GM23338 (cell line): Measurements from ENCODE around the gene MYO16. TPM values are rescaled to one million over a fixed set of nuclear protein-coding genes. Genes with fewer than 3 reads are reported as not detected.

Source experiments
- ATAC-seq: fragments of 200-7000 bp; cut with Tn5 transposase; 3 replicates; pipeline ENCODE4 v1.9.1; 2020
- DNase-seq: peaks from one replicate; pipeline ENCODE4 v3.0.0-alpha.2; 2015; ENCODE audit warnings: low spot score
- H2AFZ ChIP-seq: fragments of 200-600 bp; sonication (generic); 2 replicates; pipeline ENCODE4 v1.8.0; 2016; ENCODE audit warnings: antibody characterized with exemption, mild to moderate bottlenecking, moderate library complexity
- H3F3A ChIP-seq: fragments of 200-600 bp; sonication (generic); replicated peaks from 2 replicates; pipeline ENCODE4 v1.8.0; 2017; ENCODE audit warnings: antibody characterized with exemption, mixed run types, low read depth
- H3K27ac ChIP-seq: fragments of 200-600 bp; sonication (generic); 2 replicates; pipeline ENCODE4 v1.6.1; 2016; ENCODE audit warnings: low read depth
- H3K27me3 ChIP-seq: fragments of 200-600 bp; sonication (generic); 2 replicates; pipeline ENCODE4 v1.8.0; 2016; ENCODE audit warnings: mild to moderate bottlenecking, mixed run types, moderate library complexity; ENCODE audit not compliant: insufficient read depth
- H3K36me3 ChIP-seq: fragments of 200-600 bp; sonication (generic); 2 replicates; pipeline ENCODE4 v1.8.0; 2016; ENCODE audit warnings: mild to moderate bottlenecking; ENCODE audit not compliant: insufficient read depth
- H3K4me1 ChIP-seq: fragments of 200-600 bp; sonication (generic); 2 replicates; pipeline ENCODE4 v1.8.0; 2016; ENCODE audit warnings: mild to moderate bottlenecking, moderate library complexity; ENCODE audit not compliant: insufficient read depth
- H3K4me2 ChIP-seq: fragments of 200-600 bp; sonication (generic); 2 replicates; pipeline ENCODE4 v1.7.1; 2017; ENCODE audit warnings: mixed run types
- H3K4me3 ChIP-seq: fragments of 200-600 bp; sonication (generic); 2 replicates; pipeline ENCODE4 v1.6.1; 2016; ENCODE audit warnings: mixed run types
- H3K79me2 ChIP-seq: fragments of 200-600 bp; sonication (generic); replicated peaks from 2 replicates; pipeline ENCODE4 v1.8.0; 2017; ENCODE audit warnings: mild to moderate bottlenecking; ENCODE audit not compliant: insufficient read depth
- H3K9me2 ChIP-seq: fragments of 200-600 bp; sonication (generic); 2 replicates; pipeline ENCODE4 v1.8.0; 2017; ENCODE audit not compliant: insufficient read depth
- H4K20me1 ChIP-seq: fragments of 200-600 bp; sonication (generic); replicated peaks from 2 replicates; pipeline ENCODE4 v1.8.0; 2017; ENCODE audit warnings: mild to moderate bottlenecking; ENCODE audit not compliant: insufficient read depth
- H3K27ac Mint-ChIP-seq: 2 replicates; pipeline ENCODE4 v1.8.0; 2020; ENCODE audit warnings: inconsistent platforms, mild to moderate bottlenecking, moderate library complexity, mixed read lengths
- H3K27me3 Mint-ChIP-seq: 3 replicates; pipeline ENCODE4 v1.8.0; 2022; ENCODE audit warnings: low read depth, mild to moderate bottlenecking, moderate library complexity, mixed read lengths, inconsistent platforms; ENCODE audit not compliant: insufficient read depth, poor library complexity
- H3K36me3 Mint-ChIP-seq: 3 replicates; pipeline ENCODE4 v1.8.0; 2021; ENCODE audit warnings: low read depth, mild to moderate bottlenecking, inconsistent platforms, moderate library complexity, mixed read lengths
- H3K4me1 Mint-ChIP-seq: 3 replicates; pipeline ENCODE4 v1.8.0; 2020; ENCODE audit warnings: mild to moderate bottlenecking, inconsistent platforms, mixed read lengths
- H3K4me3 Mint-ChIP-seq: 3 replicates; pipeline ENCODE4 v1.8.0; 2021; ENCODE audit warnings: moderate library complexity, mild to moderate bottlenecking, inconsistent platforms, mixed read lengths
- H3K9me3 Mint-ChIP-seq: 3 replicates; pipeline ENCODE4 v1.8.0; 2020; ENCODE audit warnings: moderate library complexity, mild to moderate bottlenecking, inconsistent platforms, mixed read lengths
- ETS1 ChIP-seq: IDR thresholded peaks from 2 replicates; pipeline ENCODE4 v1.6.1; 2016; ENCODE audit warnings: antibody characterized with exemption
- EZH2 ChIP-seq: fragments of 200-600 bp; sonication (generic); IDR thresholded peaks from one replicate; pipeline ENCODE4 v1.8.0; 2017; ENCODE audit warnings: antibody characterized with exemption, mild to moderate bottlenecking, low read depth; ENCODE audit not compliant: unreplicated experiment
- EZH2phosphoT487 ChIP-seq: fragments of 200-600 bp; sonication (generic); IDR thresholded peaks from one replicate; pipeline ENCODE4 v1.8.1; 2018; ENCODE audit warnings: antibody characterized with exemption; ENCODE audit not compliant: unreplicated experiment
- JUNB ChIP-seq: IDR thresholded peaks from one replicate; pipeline ENCODE4 v1.6.1; 2016; ENCODE audit warnings: antibody characterized with exemption; ENCODE audit not compliant: unreplicated experiment
- NANOG ChIP-seq: IDR thresholded peaks from 2 replicates; pipeline ENCODE4 v1.6.1; 2016; ENCODE audit warnings: antibody characterized with exemption, borderline replicate concordance
- POLR2AphosphoS5 ChIP-seq: IDR thresholded peaks from 2 replicates; pipeline ENCODE4 v1.6.1; 2016; ENCODE audit warnings: antibody characterized with exemption, low read depth
- STAT1 ChIP-seq: IDR thresholded peaks from one replicate; pipeline ENCODE4 v1.6.1; 2016; ENCODE audit warnings: antibody characterized with exemption; ENCODE audit not compliant: unreplicated experiment
- ZNF114 ChIP-seq: fragments of 250-450 bp; sonication (Bioruptor Pico); IDR thresholded peaks from 2 replicates; pipeline ENCODE4 v1.5.0; 2020; ENCODE audit warnings: mild to moderate bottlenecking, moderate library complexity
- ZNF331 ChIP-seq: fragments of 250-450 bp; sonication (Bioruptor Pico); IDR thresholded peaks from 2 replicates; pipeline ENCODE4 v1.5.0; 2020; ENCODE audit warnings: low read depth, mild to moderate bottlenecking, moderate library complexity
- polyA plus RNA-seq: library from polyadenylated mRNA; unstranded; fragments of >200 nt; fragmentation: Nextera tagmentation; extraction: Ambion mirVana; gene quantifications from 2 replicates; pipeline ENCODE4 v1.2.1, GENCODE V29; 2016
- total RNA-seq: library from RNA; depleted of rRNA; stranded (reverse); fragments of >200 nt; shearing (Covaris generic); gene quantifications from 2 replicates; pipeline ENCODE4 v1.2.3, GENCODE V29; 2014
- TF ChIP-seq, protein P1 (sequence below): fragments of 250-450 bp; sonication (Bioruptor Pico); IDR thresholded peaks from 2 replicates; pipeline ENCODE4 v1.5.0; 2020; ENCODE audit warnings: mild to moderate bottlenecking, moderate library complexity
- TF ChIP-seq, protein P2 (sequence below): IDR thresholded peaks from one replicate; pipeline ENCODE4 v1.6.1; 2018; ENCODE audit warnings: antibody characterized with exemption; ENCODE audit not compliant: unreplicated experiment

Gene MYO16
- total and polyA plus RNA-seq, 2 experiments from 2014 or later: 0.10 to 0.13 TPM

- no peak overlapping the region for H3K27ac Mint-ChIP-seq
- TF ChIP-seq NANOG (no peak), EZH2 (no peak), ETS1 (no peak), POLR2AphosphoS5 (no peak), ZNF331 (no peak), STAT1 (no peak), JUNB (no peak), EZH2phosphoT487 (no peak), ZNF114 (no peak)
- TF ChIP-seq, protein P1, sequence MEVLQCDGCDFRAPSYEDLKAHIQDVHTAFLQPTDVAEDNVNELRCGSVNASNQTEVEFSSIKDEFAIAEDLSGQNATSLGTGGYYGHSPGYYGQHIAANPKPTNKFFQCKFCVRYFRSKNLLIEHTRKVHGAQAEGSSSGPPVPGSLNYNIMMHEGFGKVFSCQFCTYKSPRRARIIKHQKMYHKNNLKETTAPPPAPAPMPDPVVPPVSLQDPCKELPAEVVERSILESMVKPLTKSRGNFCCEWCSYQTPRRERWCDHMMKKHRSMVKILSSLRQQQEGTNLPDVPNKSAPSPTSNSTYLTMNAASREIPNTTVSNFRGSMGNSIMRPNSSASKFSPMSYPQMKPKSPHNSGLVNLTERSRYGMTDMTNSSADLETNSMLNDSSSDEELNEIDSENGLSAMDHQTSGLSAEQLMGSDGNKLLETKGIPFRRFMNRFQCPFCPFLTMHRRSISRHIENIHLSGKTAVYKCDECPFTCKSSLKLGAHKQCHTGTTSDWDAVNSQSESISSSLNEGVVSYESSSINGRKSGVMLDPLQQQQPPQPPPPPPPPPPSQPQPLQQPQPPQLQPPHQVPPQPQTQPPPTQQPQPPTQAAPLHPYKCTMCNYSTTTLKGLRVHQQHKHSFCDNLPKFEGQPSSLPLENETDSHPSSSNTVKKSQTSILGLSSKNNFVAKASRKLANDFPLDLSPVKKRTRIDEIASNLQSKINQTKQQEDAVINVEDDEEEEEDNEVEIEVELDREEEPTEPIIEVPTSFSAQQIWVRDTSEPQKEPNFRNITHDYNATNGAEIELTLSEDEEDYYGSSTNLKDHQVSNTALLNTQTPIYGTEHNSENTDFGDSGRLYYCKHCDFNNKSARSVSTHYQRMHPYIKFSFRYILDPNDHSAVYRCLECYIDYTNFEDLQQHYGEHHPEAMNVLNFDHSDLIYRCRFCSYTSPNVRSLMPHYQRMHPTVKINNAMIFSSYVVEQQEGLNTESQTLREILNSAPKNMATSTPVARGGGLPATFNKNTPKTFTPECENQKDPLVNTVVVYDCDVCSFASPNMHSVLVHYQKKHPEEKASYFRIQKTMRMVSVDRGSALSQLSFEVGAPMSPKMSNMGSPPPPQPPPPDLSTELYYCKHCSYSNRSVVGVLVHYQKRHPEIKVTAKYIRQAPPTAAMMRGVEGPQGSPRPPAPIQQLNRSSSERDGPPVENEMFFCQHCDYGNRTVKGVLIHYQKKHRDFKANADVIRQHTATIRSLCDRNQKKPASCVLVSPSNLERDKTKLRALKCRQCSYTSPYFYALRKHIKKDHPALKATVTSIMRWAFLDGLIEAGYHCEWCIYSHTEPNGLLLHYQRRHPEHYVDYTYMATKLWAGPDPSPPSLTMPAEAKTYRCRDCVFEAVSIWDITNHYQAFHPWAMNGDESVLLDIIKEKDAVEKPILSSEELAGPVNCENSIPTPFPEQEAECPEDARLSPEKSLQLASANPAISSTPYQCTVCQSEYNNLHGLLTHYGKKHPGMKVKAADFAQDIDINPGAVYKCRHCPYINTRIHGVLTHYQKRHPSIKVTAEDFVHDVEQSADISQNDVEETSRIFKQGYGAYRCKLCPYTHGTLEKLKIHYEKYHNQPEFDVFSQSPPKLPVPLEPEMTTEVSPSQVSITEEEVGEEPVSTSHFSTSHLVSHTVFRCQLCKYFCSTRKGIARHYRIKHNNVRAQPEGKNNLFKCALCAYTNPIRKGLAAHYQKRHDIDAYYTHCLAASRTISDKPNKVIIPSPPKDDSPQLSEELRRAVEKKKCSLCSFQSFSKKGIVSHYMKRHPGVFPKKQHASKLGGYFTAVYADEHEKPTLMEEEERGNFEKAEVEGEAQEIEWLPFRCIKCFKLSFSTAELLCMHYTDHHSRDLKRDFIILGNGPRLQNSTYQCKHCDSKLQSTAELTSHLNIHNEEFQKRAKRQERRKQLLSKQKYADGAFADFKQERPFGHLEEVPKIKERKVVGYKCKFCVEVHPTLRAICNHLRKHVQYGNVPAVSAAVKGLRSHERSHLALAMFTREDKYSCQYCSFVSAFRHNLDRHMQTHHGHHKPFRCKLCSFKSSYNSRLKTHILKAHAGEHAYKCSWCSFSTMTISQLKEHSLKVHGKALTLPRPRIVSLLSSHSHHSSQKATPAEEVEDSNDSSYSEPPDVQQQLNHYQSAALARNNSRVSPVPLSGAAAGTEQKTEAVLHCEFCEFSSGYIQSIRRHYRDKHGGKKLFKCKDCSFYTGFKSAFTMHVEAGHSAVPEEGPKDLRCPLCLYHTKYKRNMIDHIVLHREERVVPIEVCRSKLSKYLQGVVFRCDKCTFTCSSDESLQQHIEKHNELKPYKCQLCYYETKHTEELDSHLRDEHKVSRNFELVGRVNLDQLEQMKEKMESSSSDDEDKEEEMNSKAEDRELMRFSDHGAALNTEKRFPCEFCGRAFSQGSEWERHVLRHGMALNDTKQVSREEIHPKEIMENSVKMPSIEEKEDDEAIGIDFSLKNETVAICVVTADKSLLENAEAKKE (CRISPR knock-in tag): no peak
- TF ChIP-seq, protein P2, sequence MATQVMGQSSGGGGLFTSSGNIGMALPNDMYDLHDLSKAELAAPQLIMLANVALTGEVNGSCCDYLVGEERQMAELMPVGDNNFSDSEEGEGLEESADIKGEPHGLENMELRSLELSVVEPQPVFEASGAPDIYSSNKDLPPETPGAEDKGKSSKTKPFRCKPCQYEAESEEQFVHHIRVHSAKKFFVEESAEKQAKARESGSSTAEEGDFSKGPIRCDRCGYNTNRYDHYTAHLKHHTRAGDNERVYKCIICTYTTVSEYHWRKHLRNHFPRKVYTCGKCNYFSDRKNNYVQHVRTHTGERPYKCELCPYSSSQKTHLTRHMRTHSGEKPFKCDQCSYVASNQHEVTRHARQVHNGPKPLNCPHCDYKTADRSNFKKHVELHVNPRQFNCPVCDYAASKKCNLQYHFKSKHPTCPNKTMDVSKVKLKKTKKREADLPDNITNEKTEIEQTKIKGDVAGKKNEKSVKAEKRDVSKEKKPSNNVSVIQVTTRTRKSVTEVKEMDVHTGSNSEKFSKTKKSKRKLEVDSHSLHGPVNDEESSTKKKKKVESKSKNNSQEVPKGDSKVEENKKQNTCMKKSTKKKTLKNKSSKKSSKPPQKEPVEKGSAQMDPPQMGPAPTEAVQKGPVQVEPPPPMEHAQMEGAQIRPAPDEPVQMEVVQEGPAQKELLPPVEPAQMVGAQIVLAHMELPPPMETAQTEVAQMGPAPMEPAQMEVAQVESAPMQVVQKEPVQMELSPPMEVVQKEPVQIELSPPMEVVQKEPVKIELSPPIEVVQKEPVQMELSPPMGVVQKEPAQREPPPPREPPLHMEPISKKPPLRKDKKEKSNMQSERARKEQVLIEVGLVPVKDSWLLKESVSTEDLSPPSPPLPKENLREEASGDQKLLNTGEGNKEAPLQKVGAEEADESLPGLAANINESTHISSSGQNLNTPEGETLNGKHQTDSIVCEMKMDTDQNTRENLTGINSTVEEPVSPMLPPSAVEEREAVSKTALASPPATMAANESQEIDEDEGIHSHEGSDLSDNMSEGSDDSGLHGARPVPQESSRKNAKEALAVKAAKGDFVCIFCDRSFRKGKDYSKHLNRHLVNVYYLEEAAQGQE: no peak
- Histone ChIP-seq H2AFZ (no peak overlapping the region), H3K4me2 (no peak overlapping the region), H3F3A (no peaks in the 10 kb centered on the region), H3K79me2 (no peaks in the 10 kb centered on the region), H3K27ac (no peak overlapping the region), H3K36me3 (no peaks in the 10 kb centered on the region), H3K4me1 (no peaks in the 10 kb centered on the region), H3K27me3 (no peaks in the 10 kb centered on the region), H3K4me3 (no peak overlapping the region), H3K9me2 (peaks cover 3% of the 10 kb centered on the region; the same call in 1 of the 2 replicates), H4K20me1 (no peaks in the 10 kb centered on the region)
- no peaks in the 10 kb centered on the region; the same call in 2 of the 3 replicates for H3K9me3 Mint-ChIP-seq
- H3K36me3 Mint-ChIP-seq: no peaks in the 10 kb centered on the region
- no peak overlapping the region for H3K4me3 Mint-ChIP-seq
- ATAC-seq (no peak), DNase-seq (no peak)
- no peaks in the 10 kb centered on the region for H3K4me1 Mint-ChIP-seq
- no peaks in the 10 kb centered on the region for H3K27me3 Mint-ChIP-seq
Measured at GRCh38 chr13:108797354-108797753, 167.9 kb downstream of the MYO16 start.
